GM12878 (cell line): Measurements from ENCODE around the gene KRTAP19-1.

ENCODE experiments used
- CHD1 ChIP-seq: IDR thresholded peaks from 2 replicates; pipeline ENCODE4 v1.6.1; 2012; ENCODE audit warnings: low read depth, low read length, improper control_type of control experiment
- TF ChIP-seq, protein P1 (sequence below), 3 experiments: IDR thresholded peaks in 2 of 3; conservative IDR thresholded peaks in 1 of 3; 2 replicates each; pipeline ENCODE4 v1.5.1; 2011; ENCODE audit warnings: low read depth in 3 of 3, low read length in 3 of 3, mild to moderate bottlenecking in 3 of 3, control low read depth in 2 of 3, moderate library complexity in 2 of 3, inconsistent platforms in 1 of 3, mixed read lengths in 1 of 3; ENCODE audit not compliant: control insufficient read depth in 2 of 3, insufficient read depth in 1 of 3; ENCODE audit errors: extremely low read depth in 1 of 3

DNA sequence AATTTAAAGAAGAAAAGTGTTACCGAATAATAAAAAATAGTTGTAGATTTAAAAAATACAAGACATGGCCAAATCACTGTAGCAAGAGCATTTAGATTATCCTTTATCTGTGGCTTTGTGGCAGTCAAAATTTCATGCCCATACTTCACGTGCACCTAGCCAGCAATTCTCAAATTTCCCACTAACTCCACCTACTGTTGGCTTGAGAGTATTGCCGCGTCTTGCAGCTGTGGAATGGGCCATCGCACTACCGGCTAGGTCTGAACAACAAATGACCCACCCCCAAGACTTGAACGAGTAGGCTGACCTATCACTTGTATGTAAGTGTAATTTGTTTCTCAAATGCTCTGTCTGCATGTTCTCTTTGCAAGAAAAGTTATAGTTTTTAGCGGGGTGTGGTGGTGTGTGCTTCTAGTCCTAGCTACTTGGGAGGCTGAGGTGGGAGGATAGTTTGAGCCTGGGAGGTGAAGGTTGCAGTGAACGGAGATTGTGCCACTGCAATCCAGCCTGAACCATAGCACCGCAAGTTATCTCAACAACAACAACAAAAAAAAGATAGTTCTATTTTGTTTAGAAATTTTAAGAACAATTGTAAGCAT is 46.0 kb downstream of the KRTAP19-1 start:
- TF ChIP-seq, protein P1, sequence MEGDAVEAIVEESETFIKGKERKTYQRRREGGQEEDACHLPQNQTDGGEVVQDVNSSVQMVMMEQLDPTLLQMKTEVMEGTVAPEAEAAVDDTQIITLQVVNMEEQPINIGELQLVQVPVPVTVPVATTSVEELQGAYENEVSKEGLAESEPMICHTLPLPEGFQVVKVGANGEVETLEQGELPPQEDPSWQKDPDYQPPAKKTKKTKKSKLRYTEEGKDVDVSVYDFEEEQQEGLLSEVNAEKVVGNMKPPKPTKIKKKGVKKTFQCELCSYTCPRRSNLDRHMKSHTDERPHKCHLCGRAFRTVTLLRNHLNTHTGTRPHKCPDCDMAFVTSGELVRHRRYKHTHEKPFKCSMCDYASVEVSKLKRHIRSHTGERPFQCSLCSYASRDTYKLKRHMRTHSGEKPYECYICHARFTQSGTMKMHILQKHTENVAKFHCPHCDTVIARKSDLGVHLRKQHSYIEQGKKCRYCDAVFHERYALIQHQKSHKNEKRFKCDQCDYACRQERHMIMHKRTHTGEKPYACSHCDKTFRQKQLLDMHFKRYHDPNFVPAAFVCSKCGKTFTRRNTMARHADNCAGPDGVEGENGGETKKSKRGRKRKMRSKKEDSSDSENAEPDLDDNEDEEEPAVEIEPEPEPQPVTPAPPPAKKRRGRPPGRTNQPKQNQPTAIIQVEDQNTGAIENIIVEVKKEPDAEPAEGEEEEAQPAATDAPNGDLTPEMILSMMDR (IDR thresholded peaks at IDR 0.05 in 2 of 3, conservative IDR thresholded peaks at IDR 0.05 in 1 of 3; ENCODE audit: control insufficient read depth in 2 of 3, extremely low read depth in 1 of 3, insufficient read depth in 1 of 3, low read depth in 3 of 3, low read length in 3 of 3), result peak; percentile 36 to 41 (median 41); a peak in 5 of 6 replicates
- TF ChIP-seq CHD1, result no peak
